Superior temporal gyrus (tissue), 1 donor: Measurements from ENCODE around the gene MICALL1.

ENCODE experiments used
- DNase-seq: peaks from one replicate; pipeline ENCODE4 v3.0.0-alpha.2; 2016; ENCODE audit errors: extremely low spot score

Gene MICALL1

DNA sequence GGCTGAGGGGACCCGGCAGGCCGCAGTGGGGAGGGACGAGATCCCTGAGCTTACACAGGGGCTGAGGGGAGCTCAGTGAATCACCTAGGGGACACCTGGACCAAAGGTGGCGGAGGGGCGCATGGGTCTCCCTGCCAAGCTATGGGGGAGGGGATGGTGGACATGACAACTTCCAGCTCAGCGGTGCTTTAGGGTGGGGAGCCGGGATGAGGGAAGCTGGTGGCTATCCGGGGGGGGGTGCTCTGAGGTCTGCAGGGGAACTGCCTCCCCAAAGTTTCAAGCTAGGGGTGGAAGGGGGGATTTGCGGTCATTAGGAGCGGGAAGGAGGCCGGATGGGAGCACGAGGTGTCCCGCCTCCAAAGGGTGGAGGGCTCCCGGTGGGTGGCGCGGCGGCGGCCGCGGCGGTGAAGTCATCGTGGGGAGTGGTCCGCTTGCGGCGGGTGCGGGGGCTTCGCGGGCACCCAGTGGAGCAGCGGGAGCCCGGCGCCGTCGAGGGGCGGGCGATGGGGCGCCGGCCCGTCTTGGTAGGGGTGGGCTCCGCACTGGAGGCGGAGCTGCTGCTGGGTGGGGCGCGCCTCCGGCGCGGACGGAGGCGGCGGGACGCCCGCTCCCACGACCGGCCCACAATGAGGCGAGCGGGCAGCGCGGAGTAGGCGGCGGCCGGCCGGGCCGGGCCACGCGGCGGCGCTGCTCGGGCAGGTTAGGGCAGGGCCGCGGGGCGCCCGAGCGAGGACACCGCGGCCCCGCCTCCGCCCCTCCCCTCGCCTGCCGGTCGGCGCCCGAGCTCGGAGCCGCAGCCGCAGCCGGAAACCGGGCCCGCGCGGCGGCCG, at the start of gene MICALL1:
TSS of gene MICALL1 (plus strand) at position 764 of the 830 bp plus-strand sequence. CDS start 126 bp downstream, outside the sequence.
- peak; percentile 31 for DNase-seq

DNA sequence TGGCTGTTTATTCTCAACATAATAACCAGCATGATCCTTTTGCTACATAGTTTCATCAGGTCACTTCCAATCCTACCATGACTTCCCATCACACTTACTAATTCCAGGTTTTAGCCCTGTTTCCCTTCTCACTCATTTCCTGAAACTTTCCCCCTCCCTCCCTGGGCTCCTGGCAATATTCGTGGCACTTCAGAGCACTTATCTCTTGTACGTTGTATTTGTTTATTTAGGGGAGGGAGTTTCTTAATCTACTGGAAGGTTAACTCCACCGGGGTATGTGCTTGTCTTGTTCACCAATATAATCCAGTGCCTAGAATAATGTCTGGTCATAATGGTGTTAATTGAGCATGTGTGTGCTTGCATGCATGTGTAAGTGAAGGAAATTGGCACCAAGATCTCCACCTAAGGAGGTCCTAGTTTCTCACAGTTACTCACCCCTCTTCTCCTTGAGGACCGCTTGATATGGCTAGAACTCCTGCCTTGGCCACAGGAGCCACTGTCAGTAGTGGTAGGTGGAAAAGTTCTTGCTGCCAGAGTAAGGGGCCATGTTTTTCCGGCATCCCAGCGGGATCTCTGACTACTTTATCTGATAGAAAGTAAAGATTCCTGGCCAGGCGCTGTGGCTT, 45.2 kb upstream of the MICALL1 start:
- no peak for DNase-seq

DNA sequence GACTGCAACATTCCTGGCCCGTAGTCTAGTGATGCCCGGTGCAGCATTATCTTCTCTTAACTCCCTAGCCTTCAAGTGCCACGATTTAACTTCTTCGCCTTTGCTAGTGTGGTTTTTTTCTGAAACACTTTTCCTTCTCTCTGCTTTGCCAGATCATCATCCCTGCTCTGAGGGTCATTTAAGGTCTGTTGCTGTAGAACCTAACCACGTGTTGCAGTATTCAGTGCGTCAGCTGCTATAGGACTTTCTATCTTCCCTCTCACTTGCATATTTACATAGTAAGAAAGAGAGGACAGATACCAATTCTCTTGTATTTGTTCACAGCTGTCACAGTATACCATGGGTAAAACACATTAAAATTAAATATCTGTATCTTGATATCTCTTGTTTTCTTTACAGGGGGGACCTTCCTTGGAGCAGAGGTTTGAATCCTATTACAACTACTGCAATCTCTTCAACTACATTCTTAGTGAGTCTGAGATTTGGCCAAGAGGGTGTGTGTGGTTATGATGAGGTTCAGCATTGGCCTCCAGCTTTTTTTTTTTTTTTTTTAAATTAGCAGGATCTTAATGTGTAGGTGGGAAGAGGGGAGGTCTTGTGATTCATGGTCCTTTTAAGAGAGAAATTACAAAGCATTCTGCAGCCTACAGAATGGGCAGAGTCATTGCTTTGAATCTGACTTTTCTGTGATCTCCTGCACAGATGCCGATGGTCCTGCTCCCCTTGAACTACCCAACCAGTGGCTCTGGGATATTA, 43.3 kb upstream of the MICALL1 start:
- no peak for DNase-seq

DNA sequence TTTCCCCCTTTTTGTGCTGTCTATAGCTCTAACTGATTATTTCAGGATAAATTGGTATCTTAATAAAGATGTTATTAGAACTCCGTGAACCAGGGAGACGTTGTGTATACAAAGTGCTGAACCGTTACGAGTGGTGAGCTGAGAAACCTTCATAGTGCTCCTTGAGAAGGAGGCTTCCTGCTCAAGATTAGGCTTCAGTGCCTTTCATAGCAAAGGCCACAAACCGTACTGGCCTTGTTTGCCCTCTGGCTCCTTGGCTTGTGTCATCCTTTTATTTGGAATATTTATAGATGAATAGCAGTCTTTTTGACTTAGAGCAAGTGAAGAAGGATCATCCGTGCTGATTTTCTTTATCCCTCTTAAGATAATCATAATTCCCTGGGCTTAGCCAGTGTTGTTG, 40.6 kb upstream of the MICALL1 start:
- no peak for DNase-seq

DNA sequence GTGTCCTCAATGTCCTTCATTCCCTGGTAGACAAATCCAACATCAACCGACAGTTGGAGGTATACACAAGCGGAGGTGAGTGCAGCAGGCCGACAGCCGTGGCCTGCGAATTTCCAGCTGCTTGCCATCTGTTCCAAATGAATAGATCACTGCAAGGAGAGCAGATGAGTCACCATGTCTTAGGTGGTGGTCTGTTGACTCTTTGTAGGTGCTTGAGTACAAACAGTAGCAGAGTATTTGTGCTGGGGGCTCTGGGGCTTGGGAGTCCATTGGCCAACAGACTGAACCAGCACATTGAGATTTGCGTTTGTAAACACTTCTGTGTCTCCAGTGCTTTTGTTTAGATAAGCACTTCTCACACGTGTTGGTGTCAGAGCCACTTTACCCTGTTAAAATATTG, 35.8 kb upstream of the MICALL1 start:
- no peak for DNase-seq

- peak; percentile 76 for DNase-seq
Observed at GRCh38 chr22:37880668-37881440, 25.2 kb upstream of the MICALL1 start.

DNA sequence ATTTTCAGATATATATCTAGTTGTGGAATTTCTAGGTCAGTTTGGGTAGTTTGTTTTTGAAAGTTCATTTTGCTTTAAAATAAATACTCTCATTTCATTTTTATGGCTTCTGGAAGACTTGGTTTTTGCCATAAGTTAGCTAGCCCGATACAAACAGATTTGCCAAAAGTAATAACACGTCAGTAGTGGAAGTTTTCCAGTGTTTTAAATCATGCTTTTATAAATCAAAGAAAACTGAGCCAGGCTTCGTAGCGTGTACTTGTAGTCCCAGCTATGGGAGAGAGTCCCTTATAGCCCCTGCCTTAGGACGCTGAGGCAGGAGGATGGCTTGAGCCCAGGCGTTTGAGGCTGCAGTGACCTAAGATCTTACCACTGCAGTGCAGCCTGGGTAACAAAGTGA, 21.7 kb upstream of the MICALL1 start:
- peak; percentile 23 for DNase-seq

DNA sequence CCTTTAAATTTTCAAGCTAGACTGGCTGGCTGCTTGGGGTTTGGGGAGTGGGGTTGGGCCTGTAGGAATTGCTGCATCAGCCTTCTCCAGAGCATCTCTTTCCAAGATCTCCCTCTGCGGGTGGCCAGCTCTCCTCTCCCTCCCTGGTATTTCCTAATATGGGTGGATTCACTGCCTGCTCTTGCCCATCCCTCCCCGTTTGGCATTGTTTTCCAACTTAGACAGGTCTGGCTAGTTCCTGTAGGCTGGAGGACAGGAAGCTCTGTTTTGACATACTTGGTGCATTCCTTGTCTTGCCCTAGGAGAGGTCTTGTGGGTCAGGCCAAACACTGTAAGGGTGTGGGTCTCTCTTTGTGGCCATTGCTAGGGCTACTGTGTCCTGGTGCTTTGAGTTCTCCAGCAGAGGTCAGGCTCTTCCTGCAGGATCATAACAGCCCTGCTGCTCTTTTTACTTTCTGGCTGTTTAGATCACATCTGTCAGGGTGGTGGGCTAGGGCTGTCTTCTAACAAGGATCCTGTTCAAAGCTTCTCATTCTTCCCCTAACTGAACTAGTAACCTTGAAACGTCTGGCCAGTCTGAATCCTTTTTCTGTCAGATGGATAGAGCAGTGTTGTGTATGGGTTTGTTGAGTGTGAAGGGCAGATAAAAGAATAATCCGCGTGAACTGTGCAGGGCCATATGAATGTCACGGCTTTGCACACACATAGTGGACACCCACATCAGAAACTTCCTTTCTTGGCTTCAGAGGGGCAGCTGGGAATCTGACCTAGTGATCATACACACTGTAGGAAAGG, 18.3 kb upstream of the MICALL1 start:
- peak; percentile 82 for DNase-seq

- no peak for DNase-seq
Observed at GRCh38 chr22:37891926-37892325, 14.2 kb upstream of the MICALL1 start.

DNA sequence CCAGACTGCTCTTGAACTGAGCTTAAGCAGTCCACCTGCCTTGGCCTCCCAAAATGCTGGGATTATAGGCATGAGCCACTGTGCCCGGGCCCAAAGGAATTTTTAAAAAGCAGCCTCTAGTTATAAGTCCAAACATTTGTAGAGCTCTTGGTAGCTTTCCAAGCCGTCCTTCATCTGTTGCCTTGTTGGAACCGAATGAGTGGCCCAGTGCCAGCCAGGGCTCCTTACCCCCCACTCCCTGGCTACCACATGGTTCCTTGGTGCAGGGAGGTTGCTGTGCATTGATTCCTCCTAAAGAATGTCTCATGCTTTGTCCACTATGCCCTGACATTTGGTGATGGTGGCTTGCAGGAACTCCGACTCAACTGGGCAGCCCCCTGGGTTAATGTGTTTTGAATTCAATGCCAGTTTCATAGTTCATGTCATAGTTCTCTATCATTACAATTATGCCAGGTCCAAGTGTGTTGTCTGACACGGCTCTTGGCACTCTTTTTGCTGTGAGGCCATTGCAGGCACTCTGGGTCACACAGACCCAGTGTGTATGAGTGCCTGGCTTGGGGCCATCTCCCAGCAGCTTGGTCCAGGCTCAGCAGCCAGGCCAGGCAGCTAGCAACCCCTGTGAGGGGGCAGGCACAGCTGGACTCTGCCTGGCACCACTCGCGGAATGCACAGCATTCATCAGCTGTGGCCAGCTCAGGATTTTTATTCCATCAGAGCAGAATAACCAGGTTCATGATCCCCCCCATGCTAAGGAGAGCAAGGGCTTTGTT, 13.3 kb upstream of the MICALL1 start:
- peak; percentile 94 for DNase-seq

- DNase-seq = peak; percentile 53
Observed at GRCh38 chr22:37893583-37893983, 12.5 kb upstream of the MICALL1 start.

DNA sequence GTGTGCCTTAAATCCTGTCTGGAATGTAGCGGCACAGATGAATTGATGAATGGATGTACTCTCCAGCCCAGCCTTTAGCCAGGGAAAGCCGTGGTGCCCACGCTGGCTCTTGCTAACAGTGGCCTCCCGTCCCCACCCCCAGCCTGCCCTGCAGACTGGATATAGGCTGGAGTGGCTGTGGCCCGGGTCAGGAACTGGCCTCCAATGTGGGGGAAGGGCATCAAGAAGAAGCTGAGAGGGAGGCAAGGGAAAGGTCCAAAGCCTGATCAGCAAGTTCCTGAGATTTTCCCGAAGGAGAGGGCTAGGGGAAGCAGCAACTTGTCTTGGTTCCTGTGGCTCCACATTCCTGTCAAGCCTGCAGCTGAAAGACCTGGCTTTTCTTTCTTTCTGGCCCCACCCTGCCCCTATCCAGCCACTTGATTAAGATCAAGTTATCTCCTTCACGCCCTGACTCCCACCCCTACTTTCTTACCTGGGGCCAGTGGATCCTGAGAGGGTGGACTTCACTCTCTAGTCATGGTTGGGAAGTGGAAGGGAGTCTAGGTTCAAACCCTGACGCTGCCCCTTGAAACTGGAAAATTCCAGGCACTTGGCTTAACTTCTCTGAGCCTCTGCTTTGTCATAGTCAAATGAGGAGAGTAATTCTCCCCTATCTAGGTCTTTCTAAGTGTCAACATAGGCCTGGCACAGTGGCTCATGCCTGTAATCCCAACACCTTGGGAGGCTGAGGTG, 11.0 kb upstream of the MICALL1 start:
- DNase-seq = peak; percentile 39

DNA sequence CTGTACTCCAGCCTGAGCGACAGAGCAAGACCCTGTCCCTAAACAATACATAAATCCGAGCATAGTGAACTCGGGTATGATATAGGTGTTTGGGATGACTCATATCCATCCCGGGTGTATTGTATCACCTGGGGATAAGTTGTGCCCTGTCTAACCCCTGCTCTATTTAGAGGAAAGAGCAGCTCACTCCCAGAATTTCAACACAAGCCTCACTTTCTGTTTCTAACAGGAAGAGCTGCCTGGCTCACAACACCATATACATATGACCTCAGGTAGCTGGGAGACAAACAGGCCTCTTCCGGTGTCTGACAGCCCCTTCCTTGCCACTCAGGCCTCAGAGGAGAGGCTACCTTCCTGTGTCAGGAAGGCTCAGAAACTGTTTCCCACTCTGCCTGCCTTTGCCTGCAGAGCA, 9.9 kb upstream of the MICALL1 start:
- DNase-seq = no peak

DNA sequence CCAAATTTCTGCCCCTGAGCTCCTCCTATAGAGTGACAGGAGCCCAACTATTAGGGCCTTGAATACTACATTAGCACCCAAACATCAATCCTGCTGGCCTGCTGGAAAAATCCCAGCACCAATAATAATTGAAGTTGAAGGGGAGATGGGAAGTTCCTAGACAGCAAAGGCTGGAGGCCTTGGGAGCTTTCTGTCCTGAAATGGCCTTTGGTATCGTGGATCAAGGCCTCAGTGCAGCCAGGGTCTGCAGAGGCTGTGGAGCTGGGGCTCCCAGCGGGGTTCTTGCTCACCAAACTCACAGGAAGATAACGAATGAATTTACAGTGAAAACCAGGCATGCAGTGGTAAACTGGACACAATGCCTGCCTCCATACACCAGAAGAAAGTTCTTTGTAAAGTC, 9.2 kb upstream of the MICALL1 start:
- peak; percentile 33 for DNase-seq

DNA sequence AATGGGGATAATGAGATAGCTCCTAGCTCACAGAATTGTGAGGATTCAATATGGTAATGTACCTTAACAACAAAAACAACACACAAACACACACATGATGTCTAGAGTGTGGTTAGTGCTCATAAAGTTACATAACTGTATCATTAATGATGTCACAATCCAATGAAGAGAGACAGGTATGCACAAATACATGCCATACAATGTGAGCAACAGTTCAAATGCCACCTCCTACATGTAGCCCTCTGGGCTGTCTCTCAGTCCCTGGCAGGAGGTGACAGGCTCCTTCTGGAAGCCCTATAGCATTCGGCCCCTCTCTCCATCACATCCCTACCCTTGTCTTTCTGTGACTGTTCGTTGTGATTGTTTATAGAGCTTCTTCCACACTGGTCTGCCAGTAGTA, 8.3 kb upstream of the MICALL1 start:
- DNase-seq = peak; percentile 23

DNA sequence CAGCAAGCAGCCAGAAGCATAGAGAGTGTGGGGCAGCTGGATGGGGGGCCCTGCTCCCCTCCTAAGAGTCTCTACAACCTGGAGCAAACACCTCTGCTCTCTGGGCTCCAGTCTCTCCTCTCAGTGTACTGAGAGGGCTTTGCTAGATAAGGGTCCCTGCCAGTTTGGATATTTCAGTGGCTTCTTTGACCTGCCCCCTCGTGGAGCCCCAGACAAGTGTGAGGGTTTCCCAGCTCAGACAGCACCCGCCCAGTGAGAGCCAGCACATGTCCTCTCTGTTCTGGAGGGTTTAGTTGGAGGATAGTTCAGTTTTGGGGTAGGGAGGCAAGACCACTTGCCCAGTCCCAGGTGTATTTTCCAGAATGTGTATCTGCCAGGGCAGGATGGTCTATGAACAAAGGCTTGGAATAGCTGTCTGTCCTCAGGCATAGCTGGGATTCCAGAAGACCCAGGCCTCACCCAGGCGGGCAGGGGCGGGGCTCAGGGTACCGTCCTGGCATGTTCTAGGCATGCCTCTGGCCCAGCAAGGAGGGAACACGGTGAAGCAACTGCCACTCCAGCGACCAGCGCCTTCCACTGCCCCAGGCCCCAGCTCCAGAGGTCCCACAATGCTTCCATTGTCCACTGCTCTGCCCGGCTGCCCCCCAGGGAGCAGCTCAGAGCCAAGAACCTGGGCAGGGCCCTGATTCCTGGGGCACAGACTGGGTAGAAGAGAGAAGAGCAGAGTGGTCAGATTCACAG, 7.5 kb upstream of the MICALL1 start:
- DNase-seq = peak; percentile 77

GRCh38 chr22:37904572-37905533, 1.2 kb upstream of the MICALL1 start:
- peak; percentile 27 for DNase-seq
